Superior temporal gyrus (tissue), 1 donor: ENCODE results near the gene CFAP61.
A peak's percentile ranks its signal among the peaks of the same experiment; 100 is the strongest.

Source experiments
- DNase-seq: peaks from one replicate; pipeline ENCODE4 v3.0.0-alpha.2; 2016; ENCODE audit errors: extremely low spot score

The CFAP61 gene

DNA sequence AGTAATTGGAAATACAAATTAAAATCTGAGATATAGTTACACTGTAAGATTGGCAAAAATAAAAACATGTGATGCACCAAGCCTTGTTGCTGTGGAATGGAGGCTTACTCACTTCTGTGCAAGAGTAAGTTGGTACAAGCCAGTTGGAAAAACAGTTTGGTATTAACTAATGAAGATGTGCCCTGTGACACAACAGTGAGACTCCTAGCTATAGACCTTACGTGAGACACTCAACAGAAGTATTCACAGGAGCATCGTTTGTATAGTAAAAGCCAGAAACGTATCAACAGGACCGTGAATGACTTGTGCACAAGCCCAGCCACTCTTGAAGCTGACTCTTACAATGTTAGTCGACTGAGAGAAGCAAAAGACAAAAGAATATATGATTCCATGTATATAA lies 20.5 kb upstream of the CFAP61 start:
- DNase-seq: no peak

DNA sequence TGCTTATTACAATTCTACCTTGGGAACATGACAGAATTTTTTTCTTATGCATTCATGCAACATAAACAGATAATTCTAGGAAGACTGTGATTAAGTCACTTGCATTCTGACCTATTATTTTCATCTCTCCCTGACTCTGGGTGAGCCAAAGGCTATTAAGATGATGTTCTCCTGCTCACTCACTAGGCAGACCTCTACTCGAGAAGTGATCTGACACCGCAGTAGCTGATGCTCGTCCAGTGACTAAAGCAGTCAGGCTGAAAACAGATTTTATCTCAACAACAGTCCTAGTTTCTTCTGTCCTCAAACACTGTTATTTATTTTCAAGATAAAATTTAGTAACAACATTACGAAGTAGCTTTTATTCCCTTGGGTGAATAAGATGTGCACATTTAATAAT lies 17.8 kb upstream of the CFAP61 start:
- no peak for DNase-seq

DNA sequence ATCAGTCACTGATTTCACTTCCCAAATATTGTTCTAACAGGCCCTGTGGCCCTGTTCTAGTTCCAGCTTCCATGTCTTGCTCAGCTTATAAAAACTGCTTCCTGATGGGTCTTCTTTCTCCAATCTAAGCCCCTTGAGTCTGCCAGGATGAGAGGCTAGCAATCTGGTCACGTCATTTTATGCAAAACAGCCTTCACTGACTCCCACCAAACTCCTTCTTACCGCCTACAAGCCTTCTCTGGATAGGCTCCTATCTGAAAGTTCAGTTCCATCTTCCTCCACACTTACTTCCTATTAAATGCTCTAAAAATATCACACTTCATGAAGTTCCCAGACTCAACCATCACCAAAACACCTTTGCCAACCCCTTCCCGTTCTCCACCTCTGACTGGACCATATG lies 15.6 kb upstream of the CFAP61 start:
- no peak for DNase-seq

DNA sequence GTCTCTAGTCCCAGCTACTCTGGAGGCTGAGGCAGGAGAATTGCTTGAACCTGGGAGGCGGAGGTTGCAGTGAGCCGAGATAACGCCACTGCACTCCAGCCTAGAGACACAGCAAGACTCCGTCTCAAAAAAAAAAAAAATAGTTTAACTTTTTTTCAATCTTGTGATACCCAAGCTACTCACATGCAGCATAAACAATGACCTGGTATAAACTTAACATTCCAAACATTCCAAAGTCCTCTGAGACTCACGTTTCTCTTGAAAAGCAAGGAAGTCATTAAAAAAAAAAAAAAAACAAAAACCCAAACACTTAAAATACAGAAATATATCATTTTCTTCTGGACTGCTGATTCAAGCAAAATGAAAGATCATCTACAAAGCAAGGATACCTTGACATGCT lies 14.4 kb upstream of the CFAP61 start:
- DNase-seq: no peak

DNA sequence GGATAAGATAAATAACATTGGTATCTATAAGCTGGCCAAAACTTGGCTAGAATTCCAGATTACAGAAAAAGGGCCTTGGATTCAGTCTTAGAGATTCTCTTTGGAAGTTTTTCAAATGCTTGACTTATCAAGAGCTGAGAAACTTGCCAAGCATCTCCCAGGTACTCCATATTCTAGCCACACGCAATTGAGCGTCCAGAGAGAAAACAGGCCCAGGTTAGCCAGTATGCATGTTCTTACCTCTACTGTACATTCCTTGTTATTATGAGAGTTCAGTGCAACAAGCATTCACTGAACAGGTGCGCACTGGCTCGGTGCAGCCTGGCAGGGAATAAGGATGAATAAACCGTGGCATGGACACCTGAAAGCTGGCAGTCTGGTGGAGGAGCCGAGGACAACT lies 13.7 kb upstream of the CFAP61 start:
- DNase-seq: no peak

DNA sequence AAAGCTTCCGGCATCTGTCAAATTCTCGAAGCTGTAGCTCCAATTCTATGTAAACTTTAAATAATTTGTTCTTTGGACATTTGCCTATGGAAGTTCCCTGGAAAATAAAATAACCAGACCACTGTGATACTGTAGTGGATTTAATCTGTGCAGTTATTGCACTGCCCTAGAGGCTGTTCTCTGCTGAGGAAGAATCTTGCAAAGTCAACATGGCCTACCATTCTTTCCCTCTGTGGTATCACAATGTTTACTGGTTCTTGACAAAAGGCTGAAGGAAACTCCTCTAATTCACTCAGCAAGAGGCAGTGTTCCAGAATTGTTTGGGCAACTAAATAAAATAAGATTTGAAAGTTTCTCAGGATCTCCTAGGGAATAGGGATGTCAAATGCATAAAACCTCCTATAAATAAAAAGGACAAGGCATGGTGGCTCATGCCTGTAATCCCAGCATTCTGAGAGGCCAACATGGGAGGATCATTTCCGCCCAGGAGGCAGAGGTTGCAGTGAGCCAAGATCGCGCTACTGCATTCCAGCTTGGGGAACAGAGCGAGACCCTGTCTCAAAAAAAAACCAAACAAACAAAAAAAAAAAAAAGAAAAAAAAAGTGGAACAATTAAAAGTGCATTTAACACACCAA lies 12.5 kb upstream of the CFAP61 start:
- DNase-seq: no peak

DNA sequence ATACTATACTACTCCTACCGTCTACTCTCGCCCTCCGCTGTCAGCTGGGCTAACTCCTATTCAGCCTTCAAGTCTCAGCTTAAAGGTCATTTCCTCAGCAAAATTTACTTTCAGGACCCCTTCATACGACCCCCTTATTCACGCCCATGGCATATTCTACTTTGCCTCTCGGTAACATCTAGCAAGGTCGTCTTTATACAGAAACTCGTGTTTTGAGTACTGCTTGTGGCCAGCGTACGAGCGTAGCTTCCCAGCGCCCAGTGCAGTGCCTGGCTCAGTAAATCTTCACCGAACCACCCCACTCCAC lies 612 bp upstream of the CFAP61 start:
- no peak for DNase-seq

DNA sequence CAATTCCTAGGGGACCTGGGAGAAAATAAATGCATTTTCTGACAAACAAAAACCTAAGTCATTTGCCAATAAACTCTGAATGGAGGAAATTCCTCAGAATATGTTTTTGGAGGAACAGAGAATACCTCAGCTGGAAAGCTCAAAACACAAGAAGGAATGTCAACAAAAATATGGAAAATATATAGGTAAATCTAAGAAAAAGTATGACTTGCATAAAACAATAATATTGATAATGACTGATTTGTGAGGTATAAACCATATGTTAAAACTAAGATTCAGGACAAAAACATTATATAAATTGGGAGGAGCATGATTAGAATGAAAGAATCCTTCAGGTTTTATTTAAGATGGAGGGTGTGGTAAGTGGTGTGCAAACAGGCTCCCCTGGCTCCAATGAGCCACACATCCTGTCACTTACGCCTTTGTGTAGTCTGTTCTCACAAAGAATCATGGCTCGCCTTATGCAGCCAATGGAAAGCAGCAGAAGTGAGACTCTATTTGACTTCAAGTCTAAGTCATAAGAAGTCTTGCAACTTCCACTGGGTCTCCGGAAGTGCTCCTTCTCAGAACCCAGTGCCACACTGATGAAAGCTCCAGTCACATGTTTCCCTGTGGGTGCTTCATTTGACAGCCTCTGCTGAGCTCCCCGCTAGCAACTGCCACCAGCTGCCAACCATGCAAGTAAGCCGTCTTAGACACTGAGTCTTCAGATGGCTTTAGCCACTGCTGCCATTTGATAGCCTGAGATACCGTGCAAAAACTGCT lies 8.1 kb downstream of the CFAP61 start:
- DNase-seq: no peak

DNA sequence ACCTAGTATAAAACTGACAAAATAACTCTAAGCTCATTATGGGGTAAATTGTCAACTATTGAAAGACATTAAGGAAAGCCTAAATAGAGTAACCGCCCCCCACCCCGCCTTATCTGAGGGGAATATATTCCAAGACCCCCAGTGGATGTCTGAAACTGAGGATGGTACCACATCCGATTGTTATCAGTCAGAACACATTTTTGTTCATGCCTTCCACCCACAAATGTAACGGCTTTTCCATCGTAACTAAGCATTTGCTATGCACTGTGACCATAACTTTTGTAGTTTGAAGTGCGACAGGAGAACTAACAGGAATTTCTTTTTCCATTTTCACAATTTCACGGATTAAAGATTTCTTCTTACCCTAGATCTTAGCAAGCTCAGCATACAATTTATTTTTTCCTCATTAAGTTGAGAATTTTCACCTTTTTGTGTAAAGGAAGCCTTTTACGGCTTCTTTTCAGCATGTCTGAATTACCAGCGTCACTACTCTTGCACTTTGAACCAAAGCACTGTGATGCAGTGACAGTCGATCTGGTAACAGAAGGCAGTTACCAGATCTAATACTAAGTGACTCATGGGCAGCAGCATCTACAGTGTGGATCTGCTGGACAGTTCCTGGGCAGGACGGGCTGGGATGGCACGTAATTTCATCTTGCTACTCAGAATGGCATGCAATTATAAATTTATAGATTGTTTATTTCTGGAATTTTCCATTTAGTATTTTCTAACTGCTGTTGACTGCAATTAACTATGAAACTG lies 11.8 kb downstream of the CFAP61 start:
- DNase-seq: no peak

DNA sequence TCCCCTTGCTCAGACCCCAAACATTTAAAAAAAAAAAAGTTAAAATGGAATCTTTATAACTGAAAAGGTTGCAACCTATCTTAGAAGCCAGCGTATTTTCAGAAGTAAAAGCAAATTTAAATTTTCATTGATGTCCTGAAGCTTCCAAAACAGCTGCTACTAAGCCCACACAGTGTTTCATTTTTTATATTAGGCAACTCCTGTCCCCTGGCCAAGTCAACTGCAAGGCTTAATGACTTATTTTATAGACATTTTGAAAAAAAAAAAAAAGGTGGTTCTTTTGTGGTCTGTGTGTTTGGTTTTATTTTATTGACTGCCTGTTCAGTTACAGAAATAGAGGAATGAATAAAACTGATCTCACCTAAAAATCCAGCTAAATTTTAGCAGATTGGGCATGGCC lies 13.0 kb downstream of the CFAP61 start:
- DNase-seq: no peak

DNA sequence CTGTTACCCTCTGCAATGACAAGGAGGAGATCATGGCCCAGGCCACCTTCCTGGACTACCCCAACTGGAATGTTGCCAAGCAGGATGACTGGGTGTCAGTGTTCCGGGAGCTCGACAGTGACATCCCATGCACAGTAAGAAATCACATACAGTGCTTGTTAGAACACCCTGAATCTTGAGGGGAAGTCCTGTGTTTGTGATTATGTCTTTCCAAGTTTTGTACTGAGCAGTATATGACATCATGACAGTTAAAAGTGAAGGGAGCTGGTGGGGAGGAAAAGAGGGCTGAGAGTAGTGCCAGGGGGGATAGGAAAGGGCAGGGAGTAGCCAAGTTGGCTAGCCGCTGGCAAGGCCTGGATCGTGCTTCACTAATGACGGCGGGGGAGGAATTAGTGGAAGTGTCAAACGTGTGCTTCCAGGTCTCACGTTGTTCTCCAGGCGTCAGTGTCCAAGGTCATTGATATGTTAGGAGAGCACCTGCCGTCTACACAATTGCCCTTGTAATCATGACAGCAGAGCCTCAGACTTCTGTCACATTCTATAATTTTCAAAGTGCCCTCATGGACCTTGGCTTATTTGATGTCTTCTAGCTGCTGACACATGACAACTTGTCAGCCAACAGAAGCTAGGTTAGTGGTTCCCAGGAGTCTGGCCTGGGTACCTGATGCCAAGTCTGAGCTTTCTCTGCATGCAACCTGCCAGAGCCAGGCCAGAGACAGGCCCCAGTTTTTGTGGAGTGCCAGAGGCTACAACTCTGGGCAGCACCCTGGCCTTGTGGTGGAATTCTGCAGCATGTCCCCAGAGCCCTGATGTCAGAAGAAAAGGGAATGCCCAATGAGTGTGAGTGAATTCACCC lies 18.8 kb downstream of the CFAP61 start:
- no peak for DNase-seq

DNA sequence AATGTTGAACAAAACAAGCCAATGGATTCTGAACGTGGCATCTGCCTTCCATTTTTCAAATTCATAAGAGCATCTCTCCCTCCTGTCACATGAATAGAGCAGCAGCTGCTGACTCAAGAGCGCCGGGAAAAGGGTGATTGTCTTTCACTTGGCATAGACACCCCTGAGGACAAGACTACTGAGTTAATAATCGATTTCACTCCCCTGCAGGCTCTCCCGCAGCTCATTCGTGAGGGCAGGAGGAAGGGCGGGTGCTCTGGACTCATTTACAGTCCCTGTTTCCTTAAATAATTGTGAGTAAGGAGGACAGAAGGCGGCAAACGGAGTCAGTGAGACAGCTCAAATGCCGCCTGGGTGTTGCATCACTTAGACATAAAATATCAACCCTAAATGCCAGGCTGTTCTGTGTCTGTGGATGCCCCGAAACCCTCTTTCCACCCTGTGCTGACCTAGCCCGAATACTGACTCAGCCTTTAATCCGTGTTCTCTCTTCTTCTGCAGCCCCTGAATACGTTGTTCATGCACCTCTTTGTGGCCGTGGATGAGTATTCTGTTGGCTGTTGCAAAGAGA lies 21.6 kb downstream of the CFAP61 start:
- peak; percentile 29 for DNase-seq

DNA sequence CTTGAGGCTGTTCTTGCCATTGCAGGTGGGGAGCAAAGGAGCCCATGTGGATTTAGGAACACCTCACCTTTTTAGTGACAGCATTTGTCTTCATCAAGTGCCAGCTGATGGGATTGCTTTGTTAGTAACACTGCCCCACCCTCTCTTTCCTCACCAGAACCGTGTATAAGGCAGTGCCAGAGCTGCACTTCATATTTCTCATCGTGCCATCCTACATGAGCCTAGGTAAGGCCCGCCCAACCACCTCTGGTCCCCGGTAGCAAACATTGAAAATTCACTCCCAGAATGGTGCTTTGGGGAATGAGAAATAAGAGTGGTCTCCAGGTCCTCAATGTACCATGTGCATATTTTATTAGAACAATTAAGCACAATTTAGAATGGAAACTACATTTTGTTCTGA lies 22.7 kb downstream of the CFAP61 start:
- no peak for DNase-seq

DNA sequence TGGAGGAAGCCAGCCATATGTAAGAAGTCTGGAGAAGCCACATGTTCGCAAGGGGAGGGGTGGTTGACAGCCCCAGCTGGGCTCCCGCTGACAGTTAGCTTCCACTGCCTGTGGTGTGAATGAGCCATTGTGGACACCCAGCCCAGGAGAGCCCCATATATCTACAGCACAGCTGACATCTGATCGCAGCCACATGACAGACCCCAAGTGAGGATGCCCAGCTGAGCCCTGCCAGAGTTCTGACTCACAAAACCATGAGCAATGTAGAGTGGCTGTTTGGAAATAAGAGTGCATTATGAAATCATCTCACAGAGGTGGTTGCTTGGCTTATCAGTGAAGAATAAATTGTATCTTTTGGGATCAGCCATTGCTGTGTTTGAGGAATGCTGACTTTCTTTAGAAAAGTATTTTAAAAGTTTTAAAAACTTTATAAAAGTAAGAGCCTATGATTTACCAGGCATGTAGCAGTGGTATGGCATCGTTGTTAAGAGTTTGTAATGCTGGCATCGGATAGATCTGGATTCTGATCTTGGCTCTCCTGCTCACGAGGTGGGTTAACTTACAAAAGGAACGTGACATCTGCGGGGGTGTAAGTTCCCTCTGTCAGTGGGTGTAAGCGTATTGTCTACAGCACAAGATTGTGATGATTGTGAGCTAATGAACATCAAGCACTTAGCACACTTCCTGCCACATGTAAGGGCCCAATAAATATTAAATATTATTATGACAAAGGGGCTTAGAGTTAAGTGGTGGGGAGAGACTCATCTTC lies 24.1 kb downstream of the CFAP61 start:
- DNase-seq: peak; percentile 93

DNA sequence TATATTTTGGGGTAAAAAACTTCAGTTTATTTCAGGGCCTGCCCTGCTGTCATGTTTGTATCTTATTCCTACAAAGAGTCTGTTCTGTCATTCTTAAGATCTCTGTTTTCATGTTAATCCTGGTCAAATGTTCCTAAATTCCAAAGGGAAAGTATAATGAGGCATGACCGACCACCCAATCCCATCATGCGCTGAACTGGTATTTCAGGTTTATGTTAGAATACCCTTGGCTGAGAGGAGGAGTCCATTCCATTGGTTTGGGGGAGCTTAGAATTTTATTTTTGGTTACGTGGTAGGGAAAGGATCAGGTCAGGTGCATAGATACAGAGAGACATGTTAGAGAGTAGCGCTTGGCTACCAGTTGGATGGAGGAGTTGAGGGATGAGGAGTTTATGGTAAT lies 25.7 kb downstream of the CFAP61 start:
- no peak for DNase-seq

DNA sequence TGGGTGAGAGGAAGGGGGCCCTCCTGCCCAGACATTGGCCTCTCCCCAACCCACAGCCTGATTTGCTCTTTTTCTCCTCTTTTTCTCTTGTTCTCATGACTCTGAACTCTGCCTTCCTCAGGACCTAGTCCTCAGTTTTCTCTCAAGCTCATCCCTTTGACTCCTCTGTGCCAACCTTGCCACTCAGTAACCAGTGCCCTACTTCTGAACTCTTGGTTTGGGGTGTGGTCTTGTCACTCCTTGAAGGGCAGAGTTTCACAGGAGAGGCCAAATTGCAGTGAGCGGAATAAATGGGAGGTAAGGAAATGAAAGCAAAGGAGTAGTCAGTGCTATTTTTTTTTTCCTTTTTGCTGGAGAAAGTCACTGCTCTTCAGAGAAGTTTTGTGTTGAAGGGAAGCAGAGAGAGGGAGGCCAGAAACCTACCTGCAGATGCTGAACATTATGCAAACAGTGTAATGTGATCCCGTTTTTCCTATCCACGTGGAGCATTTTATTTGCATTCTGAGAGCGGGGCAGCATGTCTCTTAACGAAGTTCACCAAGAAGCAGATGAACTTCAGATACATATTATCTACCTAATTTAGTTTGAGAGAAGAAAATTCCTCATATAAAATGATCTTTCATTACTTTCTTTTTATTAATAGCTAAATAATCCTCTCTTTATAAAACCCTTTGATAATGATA lies 26.9 kb downstream of the CFAP61 start:
- no peak for DNase-seq

DNA sequence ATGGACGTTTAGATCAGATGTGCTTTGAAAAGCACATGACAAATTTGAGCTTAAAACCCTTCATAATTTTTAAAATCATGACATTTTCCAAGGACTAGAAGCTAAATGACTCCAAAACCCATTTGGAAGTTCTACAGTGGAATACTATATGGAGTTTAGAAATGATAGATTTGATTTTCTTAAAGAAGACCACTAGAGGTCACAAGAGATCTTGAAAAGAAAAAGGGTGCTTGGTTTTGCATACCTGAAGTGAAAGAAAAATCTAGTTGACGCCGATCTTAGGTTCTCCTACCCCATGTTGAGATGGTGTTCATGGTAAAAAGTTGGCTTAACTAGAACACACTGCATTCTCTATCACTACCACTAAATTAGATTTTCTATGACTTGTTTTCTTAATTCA lies 31.5 kb downstream of the CFAP61 start:
- DNase-seq: peak; percentile 88

DNA sequence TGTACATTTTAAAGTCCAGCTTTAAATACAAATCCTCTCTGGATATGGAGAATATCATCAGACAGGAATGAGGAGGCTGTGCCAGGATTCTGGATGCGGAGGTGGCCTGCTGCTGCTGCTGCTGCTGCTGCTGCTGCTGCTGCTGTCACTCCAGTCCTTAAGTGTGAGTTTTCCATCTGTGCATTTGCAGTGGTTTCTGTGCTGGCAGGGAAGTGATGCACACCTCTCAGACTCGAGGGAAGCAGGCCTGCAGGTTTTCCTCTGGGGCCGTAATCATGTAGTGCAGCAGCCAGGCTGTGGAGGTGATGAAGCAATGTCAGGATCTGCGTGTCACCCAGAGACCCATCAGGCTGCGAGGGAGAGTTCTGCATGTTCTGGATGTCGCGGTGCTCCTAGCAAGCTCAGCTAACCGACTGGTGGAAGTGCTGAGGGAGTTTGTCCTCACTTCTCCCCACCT lies 32.0 kb downstream of the CFAP61 start:
- no peak for DNase-seq

DNA sequence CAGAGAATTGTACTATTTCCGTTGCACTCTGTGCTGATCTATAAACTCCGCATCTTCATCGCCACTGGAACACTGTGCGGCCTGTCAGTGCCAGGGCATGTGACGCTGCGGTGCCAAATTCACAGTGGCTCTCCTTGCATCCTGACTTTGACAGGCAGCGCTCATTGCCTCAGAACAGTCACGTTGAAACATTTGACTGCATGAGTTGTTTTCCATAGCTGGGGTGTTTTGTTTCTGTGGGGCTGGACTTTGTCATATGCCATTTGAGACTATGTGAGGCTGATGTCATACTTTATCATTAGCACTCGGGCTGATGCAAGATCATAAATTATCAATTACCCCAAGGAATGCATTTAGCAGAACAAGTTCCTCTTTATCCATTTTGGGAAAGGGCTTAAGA lies 32.7 kb downstream of the CFAP61 start:
- no peak for DNase-seq

DNA sequence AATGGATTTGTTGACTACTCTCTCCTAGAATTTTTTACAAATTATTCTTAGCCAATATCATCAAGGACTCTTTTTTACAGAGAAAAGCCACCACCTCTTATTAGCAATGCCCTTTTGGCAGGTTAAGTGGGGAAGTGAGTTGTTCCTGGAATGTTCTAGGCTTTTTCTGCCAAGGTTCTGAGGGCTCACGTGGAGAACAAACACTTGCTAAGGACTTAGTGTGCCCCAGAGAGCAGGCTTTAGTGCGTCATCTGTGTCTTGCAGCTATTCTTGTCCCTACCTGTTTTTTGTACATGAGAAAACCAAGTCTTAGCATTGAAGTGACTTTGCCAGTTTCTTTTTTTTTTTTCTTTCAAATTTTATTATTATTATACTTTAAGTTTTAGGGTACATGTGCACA lies 33.5 kb downstream of the CFAP61 start:
- DNase-seq: no peak
